C4-2B (cell line): ENCODE measurements around the gene METTL21A.

ENCODE experiments used
- CTCF ChIP-seq: fragments of 450-650 bp; conservative IDR thresholded peaks from 2 replicates; pipeline ENCODE4 v1.5.1; 2017; ENCODE audit warnings: mild to moderate bottlenecking
- ZFX ChIP-seq: fragments of 450-650 bp; IDR thresholded peaks from 2 replicates; pipeline ENCODE4 v1.6.1; 2017

DNA sequence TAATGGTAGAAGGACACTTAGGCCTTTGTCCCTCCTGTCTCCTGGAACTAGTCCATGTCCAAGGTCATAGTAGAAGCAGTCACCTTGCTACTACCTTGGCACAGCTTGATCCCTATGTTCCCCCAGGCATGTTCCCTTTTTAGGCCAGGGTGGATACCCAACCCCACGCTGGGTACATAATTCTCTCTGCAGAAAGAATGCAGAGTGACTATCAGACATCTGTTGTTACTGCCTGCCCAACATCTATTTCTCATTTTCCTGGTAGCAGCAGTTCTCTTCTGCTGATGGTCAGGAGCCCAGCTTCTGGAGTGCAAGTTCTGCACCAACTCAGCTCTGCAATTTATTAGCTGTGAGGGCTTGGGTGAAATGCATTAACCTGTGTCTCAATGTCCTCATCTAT, 4.4 kb upstream of the METTL21A start:
- TF ChIP-seq CTCF (no peak), ZFX (no peak)
